GM19035 (cell line): ENCODE measurements around the gene CMA1.
"Not testable (repeated sequence)": the region's sequence is repeated elsewhere in the genome, so short reads cannot be mapped to it uniquely, and the experiment has no call there.

Experiments
- ATAC-seq: cut with Tn5 transposase; IDR thresholded peaks from one replicate; pipeline ENCODE4 v1.9.1; 2021; ENCODE audit not compliant: unreplicated experiment

The CMA1 gene

DNA sequence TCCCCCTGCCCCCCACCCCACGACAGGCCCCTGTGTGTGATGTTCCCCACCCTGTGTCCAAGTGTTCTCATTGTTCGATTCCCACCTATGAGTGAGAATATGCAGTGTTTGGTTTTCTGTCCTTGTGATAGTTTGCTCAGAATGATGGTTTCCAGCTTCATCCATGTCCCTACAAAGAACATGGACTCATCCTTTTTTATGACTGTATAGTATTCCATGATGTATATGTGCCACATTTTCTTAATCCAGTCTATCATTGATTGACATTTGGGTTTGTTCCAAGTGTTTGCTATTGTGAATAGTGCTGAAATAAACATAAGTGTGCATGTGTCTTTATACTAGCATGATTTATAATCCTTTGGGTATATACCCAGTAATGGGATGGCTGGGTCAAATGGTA, 37.6 kb downstream of the CMA1 start:
- ATAC-seq, result not testable (repeated sequence)

DNA sequence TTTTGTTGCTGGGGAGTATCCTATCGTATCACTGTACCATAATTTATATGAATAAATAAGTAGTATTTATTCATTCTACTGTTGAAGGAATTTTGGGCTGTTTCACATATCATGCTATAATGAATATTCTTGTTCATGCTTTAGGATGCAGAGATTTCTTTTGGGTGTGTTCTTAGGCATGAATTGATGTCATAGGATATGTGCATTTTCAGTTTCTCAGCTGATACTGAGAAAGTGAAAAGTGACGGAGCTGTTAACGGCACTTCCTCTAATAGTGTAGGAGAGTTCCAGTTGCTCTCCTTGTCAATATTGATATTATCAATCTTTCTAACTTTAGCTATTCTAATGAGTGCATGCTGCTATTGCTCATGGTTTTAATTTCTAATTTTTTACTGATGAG, 42.3 kb downstream of the CMA1 start:
- no peak for ATAC-seq

DNA sequence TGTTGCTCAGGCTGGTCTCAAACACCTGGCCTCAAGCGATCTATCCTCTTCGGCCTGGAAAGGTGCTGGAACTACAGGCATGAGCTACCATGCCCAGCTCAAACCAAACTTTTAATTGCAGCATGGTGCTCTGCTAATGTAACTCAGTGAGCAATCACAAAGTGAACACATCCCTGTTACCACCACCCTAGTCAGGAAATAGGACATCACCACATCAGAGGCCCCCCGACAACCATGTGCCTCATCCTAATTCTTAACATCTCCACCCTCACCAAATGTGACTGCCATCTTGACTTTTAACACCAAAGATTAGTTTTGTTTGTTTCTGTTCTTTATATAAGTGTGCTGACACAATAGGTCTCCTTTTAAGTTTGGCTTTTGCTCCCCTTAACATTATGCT, 42.7 kb downstream of the CMA1 start:
- ATAC-seq, result no peak

DNA sequence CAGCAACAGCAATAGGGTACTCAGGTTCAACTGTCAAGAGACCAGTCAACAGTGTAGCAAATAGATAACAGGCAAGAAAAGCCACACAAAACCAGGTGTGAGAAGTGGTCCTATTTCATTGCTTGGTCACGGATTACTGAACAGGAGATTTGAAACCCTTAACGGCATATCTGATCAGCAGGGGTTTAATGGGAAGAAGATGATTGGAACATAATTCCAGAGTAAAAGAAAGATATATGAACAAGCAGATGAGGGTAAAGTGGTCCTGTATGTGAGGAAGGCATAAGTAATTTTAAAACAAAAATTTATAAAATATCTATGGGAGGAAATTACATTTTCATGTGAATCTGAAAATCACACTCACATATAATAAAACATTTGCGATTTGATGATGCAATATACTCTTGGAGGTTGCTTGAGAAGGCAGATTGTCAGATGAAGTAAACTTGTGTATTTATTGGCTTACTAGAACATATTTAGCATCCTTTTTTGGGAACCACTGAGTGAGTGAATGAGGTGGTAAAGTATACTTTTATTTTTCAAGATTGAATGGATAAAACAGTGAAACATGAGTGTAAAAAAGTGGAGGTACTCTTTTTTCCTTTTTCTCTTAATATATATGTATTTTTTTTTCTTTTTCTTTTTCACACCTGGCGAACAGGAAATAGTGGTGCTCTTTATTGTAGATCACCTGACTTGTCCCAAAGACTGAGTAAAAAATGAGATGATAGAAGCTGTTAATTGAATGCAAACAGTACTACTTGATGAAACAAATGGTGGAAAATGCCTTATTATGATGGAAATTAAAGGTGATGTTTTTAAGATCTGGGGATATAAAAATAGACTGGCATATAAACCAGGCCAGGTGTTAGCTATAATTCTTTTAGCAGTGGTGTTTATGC, 43.9 kb downstream of the CMA1 start:
- ATAC-seq, result no peak

DNA sequence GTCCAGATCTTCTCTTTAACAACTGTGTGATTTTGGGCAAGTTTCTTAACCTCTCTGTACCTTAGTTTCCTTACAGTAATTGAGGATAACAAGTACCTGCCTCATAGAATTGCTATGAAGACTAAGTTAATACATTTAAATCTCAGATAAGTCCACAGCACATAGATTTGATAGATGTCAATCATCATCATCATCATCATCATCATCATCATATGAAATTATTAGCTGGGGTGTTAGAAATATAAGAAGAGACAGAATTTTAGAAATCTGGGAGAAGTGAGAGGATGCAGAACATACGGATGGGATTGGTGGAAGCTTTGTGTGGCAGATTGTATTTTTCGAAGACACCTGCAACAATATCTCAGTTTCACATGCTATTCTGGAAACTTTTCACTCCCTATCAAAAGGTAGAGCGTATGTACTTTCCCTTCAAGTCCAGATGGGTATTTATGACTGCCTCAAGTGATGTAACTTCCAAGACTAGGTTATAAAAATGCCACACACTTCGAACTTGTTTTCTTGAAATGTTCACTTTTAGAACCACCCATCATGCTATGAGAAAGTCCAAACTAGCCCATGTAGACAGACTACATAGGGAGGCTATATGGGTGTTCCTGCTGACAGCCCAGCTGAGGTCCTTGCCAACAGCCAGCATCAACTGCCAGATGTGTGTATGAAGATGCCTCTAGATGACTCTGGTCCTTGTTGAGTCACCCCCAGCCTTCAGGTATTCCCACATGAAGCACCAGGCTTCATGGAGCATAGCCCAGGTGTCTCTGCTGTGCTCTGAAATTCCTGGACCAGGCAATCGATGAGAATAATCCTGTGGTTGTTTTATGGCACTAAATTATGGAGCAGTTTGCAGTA, 44.8 kb downstream of the CMA1 start:
- no peak for ATAC-seq

DNA sequence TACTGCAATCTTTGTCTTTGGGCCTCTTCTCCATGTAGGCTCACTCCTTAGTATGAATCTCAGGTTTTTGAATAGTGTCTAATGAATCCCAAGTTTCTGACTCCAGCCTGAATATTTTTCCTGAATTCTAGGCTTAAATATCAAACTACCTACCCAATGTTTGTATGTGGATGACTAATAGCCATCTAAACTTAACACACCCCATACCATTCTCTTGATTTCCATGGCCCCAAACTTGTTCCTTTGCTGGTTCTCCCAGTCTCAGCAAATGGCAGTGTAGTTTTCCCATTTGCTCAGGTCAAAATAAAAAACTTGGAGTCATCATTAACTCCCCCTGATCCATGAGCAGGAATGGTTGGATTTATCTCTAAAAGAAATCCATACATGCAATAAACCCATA, 46.7 kb downstream of the CMA1 start:
- no peak for ATAC-seq

DNA sequence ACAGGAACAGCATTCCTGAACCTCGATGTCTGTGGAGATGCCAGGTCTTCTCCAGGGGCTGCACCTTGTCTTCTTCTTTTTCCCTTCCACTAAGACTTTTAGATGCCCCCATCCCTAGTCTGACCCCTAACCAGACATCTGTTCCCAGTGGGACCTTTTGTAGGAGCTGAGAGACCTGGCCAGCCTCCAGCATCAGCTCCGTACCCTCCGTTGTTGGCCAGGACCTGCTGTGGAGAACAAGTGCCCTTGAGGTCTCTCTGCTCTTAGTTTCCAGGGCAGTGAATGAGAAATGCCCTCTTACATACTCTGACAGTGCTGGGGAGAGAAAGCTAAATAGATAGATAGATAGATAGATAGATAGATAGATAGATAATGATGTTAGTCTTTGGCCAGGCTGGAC, 48.7 kb downstream of the CMA1 start:
- no peak for ATAC-seq

DNA sequence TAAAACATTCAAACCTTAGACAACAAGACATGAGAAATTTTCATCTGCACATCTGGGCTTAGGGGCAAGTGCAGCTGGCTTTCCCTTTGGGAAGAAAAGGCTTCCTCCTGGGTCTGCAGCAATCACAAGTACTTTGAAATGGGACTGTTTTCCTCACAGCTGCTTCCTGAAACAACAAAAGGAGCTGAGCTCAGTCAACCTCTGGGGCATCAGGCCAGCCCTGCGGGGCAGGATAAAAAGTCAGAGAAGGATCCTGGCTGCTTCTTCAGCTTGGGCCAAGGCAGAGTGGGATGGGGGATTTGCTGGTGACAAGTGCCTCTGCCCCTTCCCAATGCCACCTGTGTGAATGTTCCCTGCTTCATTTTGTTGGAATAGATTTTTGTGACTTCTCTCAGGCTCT, 49.3 kb downstream of the CMA1 start:
- no peak for ATAC-seq

DNA sequence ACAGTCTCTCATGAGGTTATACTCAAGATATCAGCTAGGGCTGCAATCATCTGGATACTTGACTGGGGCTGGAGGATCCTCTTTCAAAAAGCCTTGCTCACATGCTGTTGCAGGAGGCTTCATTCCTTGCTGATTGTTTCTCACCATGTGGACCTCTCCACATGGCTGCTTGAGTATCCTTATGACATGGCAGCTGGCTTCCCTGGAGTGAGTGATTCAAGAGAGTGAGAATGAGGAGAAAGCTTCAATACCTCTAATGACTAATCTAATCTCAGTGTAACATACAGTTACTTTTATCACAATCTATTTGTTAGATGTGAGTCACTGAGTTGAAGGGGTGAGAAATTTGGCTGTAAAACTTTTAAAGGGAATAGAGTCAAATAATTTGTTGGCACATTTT, 51.1 kb downstream of the CMA1 start:
- ATAC-seq, result no peak
